ENCODE measurements around the gene SORL1.

Gene SORL1

GRCh38 chr11:121576531-121576930 lies 124.4 kb downstream of the SORL1 start:
- H3K27me3 ChIP-seq (replicated peaks), result peaks cover 8% of the 10 kb centered on the region
- DNase-seq, result no peak
- H3K27ac ChIP-seq, result no peak overlapping the region
- no peaks in the 10 kb centered on the region for H3K36me3 ChIP-seq (replicated peaks)
- in situ Hi-C loops (cut with HindIII; ENCODE audit: low pct_ligation_motif_present, low sequenced_read_pairs), result no loop called here
- no peak for TF ChIP-seq CTCF (IDR thresholded peaks at IDR 0.05; ENCODE audit: low read depth, low read length, missing control alignments)
- no peak overlapping the region for H3K4me3 ChIP-seq (ENCODE audit: low read depth, low read length)

GRCh38 chr11:121577106-121577848 lies 125.2 kb downstream of the SORL1 start:
- DNase-seq, result no peak
- TF ChIP-seq CTCF (IDR thresholded peaks at IDR 0.05; ENCODE audit: low read depth, low read length, missing control alignments), result no peak
- H3K4me3 ChIP-seq (ENCODE audit: low read depth, low read length), result no peak overlapping the region
- H3K27me3 ChIP-seq (replicated peaks), result peaks cover 8% of the 10 kb centered on the region
- no peaks in the 10 kb centered on the region for H3K36me3 ChIP-seq (replicated peaks)
- no peak overlapping the region for H3K27ac ChIP-seq
- in situ Hi-C loops (cut with HindIII; ENCODE audit: low pct_ligation_motif_present, low sequenced_read_pairs), result no loop called here

GRCh38 chr11:121578251-121578976 lies 126.3 kb downstream of the SORL1 start:
- H3K27ac ChIP-seq, result no peak overlapping the region
- H3K36me3 ChIP-seq (replicated peaks), result no peaks in the 10 kb centered on the region
- H3K4me3 ChIP-seq (ENCODE audit: low read depth, low read length), result no peak overlapping the region
- H3K27me3 ChIP-seq (replicated peaks), result peaks cover 8% of the 10 kb centered on the region
- no peak for TF ChIP-seq CTCF (IDR thresholded peaks at IDR 0.05; ENCODE audit: low read depth, low read length, missing control alignments)
- in situ Hi-C loops (cut with HindIII; ENCODE audit: low pct_ligation_motif_present, low sequenced_read_pairs), result no loop called here
- no peak for DNase-seq

GRCh38 chr11:121580154-121580553 lies 128.0 kb downstream of the SORL1 start:
- no peak for DNase-seq
- in situ Hi-C loops (cut with HindIII; ENCODE audit: low pct_ligation_motif_present, low sequenced_read_pairs), result no loop called here
- Histone ChIP-seq H3K27me3 (replicated peaks) (peaks cover 6% of the 10 kb centered on the region), H3K4me3 (ENCODE audit: low read depth, low read length) (no peak overlapping the region), H3K36me3 (replicated peaks) (no peaks in the 10 kb centered on the region), H3K27ac (no peak overlapping the region)
- no peak for TF ChIP-seq CTCF (IDR thresholded peaks at IDR 0.05; ENCODE audit: low read depth, low read length, missing control alignments)

- in situ Hi-C loops (cut with HindIII; ENCODE audit: low pct_ligation_motif_present, low sequenced_read_pairs), result no loop called here
- TF ChIP-seq CTCF (IDR thresholded peaks at IDR 0.05; ENCODE audit: low read depth, low read length, missing control alignments), result no peak
- Histone ChIP-seq H3K27me3 (replicated peaks) (peaks cover 6% of the 10 kb centered on the region), H3K36me3 (replicated peaks) (no peaks in the 10 kb centered on the region), H3K4me3 (ENCODE audit: low read depth, low read length) (no peak overlapping the region), H3K27ac (no peak overlapping the region)
- DNase-seq, result no peak
Observed at GRCh38 chr11:121581607-121582006, 129.5 kb downstream of the SORL1 start.

Data from brain microvascular endothelial cell (primary cell).